ENCODE results near the gene MPV17. TPM values are rescaled to one million over a fixed set of nuclear protein-coding genes. Genes with fewer than 3 reads are reported as not detected.

The MPV17 gene
- total and polyA plus RNA-seq, 2 of the 13 experiments (the other 11 are each of a cell fraction or from before 2014, with no cell fraction given): 48.9 to 129 TPM

GRCh38 chr2:27290549-27290948, 32.3 kb downstream of the MPV17 start (continued):
- TF ChIP-seq ZHX1 (CRISPR knock-in tag; IDR thresholded peaks at IDR 0.05; ENCODE audit: low read depth) (no peak), ZNF597 (CRISPR knock-in tag; IDR thresholded peaks at IDR 0.05) (no peak), KLF12 (CRISPR knock-in tag; IDR thresholded peaks at IDR 0.05; ENCODE audit: borderline replicate concordance) (no peak), TARDBP (CRISPR knock-in tag; IDR thresholded peaks at IDR 0.05) (no peak), ATF4 (CRISPR knock-in tag; IDR thresholded peaks at IDR 0.05) (no peak), HIVEP1 (CRISPR knock-in tag; IDR thresholded peaks at IDR 0.05) (no peak), RORA (CRISPR knock-in tag; IDR thresholded peaks at IDR 0.05) (no peak), BRD4 (CRISPR knock-in tag; IDR thresholded peaks at IDR 0.05) (no peak), ZNF121 (CRISPR knock-in tag; IDR thresholded peaks at IDR 0.05) (no peak)
- TF ChIP-seq, protein P1, sequence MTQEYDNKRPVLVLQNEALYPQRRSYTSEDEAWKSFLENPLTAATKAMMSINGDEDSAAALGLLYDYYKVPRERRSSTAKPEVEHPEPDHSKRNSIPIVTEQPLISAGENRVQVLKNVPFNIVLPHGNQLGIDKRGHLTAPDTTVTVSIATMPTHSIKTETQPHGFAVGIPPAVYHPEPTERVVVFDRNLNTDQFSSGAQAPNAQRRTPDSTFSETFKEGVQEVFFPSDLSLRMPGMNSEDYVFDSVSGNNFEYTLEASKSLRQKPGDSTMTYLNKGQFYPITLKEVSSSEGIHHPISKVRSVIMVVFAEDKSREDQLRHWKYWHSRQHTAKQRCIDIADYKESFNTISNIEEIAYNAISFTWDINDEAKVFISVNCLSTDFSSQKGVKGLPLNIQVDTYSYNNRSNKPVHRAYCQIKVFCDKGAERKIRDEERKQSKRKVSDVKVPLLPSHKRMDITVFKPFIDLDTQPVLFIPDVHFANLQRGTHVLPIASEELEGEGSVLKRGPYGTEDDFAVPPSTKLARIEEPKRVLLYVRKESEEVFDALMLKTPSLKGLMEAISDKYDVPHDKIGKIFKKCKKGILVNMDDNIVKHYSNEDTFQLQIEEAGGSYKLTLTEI (CRISPR knock-in tag; conservative IDR thresholded peaks at IDR 0.05): no peak

Data from HepG2 (cell line).